Measurements from ENCODE around the gene PDE6D.
A peak's percentile ranks its signal among the peaks of the same experiment; 100 is the strongest.
"Not testable (repeated sequence)": the region's sequence is repeated elsewhere in the genome, so short reads cannot be mapped to it uniquely, and the experiment has no call there.

The PDE6D gene

DNA sequence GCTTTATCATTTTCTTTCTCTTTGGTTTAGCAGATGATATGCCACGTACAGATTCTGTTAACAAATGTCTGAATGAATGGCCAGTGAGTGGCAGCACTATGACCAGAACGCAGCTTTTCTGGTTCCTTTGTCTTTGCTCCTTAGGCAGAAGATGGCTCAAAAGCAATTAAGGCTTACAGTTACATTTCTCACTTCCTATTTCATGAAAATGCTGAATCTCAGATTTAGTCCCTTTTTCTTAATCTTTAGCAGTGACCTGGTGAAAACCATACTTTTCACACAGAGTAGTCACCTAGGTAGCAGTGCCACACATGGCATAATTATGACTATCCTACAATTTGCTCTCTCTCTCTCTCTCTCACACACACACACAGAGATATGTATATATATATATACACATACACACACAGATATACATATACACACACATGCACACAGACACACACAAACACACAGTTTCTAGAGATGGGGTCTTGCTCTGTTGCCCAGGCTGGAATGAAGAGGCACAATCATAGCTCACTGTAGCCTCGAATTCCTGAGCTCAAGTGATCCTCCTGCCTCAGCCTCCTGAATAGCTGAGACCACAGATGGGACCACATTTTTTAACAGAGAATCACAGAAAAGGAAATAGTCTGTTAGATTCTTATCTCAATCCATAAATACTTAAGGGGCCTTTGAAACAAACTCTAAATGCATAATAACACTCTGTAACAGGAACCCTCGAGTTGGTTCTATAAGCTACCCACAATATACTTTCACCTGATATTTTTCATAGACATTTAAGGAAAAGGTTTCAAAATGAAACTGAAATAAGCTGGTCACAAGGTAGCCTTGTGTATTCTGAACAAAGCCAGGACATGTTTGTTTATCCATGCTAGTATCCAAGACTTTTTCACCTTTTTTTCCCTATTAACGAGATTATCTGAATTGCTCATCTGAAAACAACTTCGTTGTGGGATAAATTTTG, 11.6 kb downstream of the PDE6D start:
- DNase-seq = no peak

DNA sequence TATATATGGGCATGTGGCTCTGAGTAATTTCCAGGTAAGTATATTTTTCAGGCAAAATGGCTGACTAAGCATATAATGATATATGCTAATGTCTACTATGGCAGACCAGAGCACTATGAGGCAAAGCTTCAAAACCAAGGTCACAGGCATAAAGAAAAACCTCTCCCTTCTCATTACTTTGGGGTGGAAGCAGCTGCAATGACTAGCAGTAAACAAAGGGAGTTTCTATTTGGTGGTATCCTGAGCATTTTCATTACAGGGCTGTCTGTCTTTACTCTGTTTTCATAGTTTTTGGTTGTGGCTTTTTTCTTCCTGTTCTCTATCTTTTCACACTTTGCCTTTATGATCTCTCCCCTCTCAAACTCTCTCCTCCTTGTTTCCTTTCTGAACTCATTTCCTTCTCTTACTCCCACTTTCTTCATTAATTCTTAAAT, 15.6 kb downstream of the PDE6D start:
- no peak for DNase-seq

DNA sequence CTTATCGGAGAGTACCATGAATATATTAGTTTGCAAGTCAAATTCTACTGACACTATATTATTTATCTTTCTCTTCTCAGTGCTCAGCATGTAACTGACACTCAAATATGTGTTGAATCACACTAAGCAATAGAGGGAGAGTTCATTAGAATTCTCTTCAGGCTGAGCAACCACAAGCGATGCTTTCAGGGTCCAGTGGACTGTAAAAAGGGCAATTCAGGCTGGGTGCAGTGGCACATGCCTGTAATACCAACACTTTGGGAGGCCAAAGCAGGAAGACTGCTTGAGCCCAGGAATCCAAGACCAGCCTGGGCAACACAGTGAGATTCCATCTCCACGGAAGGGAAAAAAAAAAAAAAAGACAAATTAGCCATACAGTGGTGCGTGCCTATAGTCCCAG, 16.3 kb downstream of the PDE6D start:
- no peak for DNase-seq

DNA sequence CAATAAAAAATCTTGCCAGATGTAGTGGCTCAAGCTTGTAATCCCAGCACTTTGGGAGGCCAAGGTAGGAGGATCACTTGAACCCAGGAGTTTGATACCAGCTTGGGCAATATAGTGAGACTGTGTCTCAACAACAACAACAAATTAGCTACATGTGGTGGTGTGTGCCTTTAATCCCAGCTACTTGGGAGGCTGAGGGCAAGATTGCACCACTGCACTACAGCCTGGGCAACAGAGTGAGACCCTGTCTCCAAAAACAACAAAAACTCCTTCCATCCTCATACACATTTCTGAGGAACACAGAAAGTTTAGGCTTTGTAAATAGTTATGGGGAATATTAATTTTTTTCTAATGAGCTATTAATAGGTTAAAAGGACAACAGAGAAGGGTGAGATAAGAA, 17.0 kb downstream of the PDE6D start:
- DNase-seq = no peak

DNA sequence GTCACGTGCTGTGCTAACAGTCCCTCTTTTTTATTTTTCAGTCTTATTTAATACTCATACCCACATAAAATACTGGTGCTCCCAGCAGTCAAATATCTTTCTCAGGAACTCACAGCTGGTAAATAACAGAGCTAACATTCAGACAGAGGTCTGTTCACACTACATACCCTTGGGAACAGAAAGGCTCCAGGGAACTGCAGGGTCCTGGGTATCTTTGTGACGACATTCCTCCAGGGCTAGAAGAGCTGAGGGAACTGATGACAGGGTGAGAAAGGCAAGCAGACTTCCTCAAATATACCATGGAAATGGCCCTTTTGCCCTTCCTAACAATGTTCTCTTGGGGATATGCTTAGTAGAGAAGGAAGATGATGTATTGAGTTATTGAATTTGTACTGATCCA, 19.3 kb downstream of the PDE6D start:
- no peak for DNase-seq

DNA sequence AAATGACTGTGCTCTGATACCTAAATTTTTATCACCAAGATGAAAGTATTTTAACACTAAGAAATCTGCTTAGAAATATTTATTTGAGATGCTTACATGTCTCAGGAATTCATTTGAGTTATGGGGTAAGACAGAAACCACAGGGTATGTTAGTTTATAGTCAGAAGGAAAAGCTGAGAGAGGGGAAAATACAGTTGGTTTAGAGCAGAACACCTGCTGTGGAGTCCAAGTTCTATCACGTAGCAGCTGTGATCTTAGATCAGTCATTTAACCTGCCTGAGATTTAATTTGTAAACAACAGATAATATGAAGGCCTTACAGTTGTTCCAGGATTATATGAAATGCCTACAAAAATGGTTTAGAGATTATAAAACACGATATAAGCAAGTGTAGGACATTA, 29.0 kb downstream of the PDE6D start:
- no peak for DNase-seq

DNA sequence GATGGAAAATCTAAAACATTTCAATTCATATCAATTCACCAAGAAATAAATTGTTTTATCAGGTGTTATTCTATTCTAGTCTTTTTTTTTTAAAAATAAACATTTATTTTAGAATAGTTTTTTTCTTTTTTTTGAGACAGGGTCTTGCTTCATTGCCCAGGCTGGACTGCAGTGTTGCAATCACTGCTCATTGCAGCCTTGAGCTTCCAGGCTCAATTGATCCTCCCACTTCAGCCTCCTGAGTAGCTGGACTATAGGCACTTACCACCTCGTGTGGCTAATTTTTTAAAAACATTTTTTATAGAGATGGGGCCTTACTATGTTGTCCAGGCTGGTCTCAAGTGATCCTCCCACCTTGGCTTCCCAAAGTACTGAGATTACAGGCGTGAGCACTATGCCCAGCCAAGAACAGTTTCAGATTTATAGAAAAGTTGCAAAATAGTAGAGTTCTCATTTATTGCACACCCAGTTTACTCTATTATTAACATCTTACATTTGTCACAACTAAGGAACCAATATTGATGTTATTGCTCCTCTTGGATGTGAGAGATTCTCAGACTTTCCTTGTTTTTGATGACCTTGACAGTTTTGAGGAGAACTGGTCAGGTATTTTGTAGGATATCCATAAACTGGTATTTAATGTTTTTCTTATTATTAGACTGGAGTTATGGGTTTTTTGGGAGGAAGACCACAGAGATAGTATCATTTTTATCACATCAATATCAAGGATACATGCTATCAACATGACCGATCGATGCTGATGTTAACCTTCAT, 29.9 kb downstream of the PDE6D start:
- DNase-seq = no peak

DNA sequence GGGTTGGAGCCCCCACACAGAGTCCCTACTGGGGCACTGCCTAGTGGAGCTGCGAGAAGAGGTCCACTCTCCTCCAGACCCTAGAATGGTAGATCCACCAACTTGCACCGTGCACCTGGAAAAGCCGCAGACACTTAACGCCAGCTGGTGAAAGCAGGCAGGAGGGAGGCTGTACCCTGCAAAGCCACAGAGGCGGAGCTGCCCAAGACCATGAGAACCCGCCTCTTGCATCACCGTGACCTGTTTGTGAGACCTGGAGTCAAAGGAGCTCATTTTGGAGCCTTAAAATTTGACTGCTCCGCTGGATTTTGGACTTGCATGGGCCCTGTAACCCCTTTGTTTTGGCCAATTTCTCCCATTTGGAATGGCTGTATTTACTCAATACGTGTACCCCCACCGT, 32.1 kb downstream of the PDE6D start:
- peak; percentile 93 for DNase-seq

DNA sequence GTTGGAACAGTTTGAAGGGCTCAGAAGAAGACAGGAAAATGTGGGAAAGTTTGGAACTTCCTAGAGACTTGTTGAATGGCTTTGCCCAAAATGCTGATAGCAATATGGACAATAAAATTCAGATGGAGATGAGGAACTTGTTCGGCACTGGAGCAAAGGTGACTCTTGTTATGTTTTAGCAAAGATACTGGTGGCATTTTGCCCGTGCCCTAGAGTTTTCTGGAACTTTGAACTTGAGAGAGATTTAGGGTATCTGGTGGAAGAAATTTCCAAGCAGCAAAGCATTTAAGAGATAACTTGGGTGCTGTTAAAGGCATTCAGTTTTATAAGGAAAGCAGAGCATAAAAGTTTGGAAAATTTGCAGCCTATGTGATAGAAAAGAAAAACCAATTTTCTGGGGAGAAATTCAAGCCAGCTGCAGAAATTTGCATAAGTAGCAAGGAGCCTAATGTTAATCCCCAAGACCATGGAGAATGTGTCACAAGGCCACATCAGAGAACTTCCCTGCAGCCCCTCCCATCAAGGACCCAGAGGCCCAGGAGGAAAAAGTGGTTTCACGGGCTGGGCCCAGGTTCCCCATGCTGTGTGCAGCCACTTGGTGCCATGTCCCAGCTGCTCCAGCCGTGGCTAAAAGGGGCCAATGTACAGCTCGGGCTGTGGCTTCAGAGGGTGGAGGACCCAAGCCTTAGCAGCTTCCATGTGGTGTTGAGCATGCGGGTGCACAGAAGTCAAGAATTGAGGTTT, 32.8 kb downstream of the PDE6D start:
- DNase-seq = not testable (repeated sequence)

DNA sequence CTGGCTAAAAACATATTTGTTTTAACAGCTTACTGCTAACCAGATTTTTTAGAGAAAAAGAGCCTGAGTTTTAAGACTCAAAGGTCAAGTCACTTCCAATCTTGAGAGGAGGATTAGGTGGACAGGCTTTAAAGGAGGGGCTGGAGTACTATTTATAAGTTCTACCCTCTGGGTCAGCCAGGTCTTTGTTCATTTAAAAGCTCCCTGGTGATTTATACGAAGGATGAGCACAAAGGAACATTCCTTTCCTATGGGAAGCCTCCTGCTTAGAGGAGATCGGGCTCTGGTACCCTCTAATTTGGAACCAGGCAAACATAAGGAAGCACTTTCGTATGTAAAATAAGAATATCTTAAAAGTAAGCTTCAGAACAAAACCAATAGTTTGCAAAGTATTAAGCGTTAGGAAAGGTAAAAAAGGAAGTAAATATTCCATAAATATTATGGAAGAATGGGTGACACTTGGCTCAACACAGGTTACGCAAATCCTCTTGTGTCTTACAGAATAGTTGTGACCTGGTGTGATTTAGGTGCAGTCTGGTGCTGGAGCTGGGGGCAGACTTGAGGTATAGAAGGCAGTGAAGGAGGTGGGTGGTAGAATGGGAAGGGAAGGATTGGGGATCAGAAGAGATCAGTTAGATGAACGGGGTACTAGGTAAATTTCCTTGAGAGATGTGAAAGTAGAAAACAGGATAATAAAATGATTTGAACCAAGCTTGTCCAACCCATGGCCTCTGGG, 35.6 kb downstream of the PDE6D start:
- no peak for DNase-seq

DNA sequence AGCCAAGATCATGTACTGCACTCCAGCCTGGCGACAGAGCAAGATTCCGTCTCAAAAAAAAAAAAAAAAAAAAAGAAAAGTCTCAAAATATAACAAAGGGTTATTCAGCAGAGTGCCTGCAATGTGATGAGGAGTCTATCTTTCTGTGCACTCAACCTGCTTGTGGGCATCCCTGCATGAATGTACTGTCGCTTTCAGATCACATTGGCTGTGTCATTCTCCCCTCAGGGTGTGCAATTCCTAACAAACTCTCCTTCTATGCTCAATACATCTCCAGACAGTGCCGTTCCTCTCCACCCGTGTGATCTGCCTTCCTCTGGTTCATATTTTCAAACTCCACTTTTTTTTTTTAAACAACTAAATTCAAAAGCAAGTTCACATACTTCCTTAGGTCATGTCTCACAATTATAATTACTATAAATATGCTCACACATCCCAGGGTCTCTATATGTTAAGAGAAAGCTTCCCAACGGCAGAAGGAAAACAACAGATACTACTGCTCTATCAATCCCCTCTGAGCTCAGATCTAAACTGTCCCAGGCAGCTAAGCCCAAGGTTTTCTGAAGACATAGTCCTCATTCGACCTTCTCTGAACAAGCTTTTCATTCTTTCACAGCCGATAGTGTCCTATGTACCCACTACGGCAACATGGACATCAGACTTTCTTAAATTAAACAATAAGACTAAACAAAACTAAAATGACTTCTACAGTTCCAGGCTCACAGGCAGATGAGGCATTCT, 37.5 kb downstream of the PDE6D start:
- DNase-seq = no peak

DNA sequence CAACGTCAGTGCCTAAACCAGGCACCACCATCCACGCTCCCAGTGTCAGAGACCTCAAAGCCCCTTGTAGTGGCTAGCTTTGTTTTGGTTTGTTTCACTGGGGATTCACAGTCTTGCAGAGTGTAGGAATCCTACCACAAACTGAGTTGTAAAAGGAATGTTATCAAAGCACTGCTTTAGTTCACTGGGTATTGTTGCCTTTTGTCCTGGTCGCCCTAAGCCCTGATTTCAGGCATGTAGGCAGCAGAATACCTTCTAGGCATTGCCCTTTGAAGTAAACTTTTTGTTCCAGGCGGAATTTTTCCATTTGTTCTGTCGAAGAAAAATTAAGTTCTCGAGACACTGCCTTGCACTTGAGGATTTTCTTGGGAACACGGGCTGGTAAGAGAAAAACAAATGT, 43.3 kb downstream of the PDE6D start:
- no peak for DNase-seq

DNA sequence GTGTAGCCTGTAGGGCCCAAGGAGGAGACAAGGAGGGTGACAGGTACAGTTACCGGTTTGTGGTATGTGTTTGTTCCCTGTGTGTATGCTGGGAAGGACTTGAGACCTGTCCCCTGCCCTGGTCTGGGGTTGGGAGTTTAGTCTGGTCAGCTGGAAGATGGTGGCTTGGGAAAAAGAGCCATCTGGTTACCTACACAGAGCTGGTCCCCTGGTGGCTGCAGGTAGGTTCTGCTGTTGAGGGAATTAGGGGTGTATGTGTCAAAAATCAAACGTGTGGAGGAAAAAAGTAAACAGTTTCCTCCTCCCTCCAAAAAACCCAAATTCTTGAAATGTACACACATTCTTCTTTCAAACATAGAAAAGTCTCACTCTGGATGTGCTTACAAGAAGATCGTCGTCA, 48.5 kb downstream of the PDE6D start:
- no peak for DNase-seq

DNA sequence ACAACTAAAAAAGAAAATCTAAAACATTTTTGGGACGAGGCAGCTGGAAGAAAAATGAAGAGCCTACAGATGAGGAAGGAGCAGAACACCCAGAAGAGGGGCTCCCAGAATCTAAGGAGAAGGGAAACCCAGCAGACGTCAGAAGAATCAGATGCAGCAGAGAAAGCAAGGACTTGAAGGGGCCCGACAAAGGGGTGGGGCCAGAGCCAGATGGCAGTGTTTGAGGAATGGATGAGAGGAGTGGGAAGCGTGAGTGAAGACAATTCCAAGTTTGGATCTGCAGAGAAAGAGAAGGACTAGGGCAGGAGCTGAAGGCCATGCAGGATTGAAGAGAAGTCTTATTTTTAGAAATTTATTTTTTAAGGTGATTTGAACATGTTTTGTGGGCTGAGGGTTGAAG, 53.5 kb downstream of the PDE6D start:
- DNase-seq = no peak

DNA sequence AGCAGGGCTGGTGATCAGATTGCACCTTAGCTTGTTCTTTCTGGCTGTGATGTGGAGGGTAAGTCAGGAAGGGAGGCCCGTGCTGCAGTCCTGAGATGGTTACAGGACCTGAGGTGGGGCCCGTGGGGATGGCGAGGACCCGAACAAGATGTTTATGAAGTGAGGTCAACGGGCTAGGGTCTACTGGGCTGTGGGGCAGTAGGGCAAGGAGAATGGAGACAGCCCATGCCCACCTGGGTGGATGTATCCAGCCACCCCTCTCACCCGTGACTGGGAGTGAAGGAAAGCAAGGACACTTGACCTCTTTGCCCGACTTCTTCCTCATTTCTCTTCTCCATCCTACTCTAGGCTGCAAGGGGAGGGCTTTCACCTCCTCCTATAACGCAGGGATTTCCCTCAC, 54.8 kb downstream of the PDE6D start:
- no peak for DNase-seq

DNA sequence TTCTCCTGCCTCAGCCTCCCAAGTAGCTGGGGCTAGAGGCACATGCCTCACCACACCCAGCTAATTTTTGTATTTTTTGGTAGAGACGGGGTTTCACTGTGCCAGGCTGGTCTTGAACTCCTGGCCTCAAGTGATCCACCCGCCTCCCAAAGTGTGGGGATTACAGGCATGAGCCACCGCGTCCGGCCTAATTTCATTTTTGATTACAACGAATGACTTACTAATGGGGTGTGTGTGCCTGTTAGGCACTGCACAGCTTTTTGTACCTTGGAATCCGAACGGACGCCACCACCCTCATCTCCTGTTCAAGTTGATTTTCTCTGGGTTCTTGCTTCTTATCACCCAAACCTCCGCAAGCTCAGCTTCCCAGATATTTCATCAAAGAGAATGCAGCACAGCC, 55.6 kb downstream of the PDE6D start:
- DNase-seq = no peak

DNA sequence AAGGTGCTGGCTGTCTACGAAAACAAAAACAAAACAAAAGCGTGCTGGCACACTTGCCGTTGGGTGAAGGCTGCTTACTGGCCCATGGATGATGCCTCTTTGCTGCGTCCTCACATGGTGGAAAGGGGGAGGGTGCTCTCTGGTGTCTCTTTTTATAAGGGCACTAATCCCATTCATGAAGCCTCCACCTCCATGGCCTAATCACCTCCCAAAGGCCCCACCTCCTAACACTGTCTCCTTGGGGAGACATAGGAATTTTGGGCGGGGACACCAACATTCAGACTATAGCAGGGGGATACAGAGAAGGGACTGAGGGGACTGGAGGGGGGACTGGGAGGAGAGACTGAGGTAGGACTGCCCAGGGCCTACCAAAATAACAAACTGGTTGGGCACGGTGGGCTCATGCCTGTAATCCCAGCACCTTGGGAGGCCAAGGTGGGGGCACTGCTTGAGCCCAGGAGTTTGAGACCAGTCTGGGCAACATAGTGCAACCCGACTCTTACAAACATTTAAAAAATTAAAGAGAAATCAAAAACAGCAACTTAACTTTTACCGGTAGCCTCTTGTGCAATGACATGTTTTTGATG, 58.3 kb downstream of the PDE6D start:
- no peak for DNase-seq

DNA sequence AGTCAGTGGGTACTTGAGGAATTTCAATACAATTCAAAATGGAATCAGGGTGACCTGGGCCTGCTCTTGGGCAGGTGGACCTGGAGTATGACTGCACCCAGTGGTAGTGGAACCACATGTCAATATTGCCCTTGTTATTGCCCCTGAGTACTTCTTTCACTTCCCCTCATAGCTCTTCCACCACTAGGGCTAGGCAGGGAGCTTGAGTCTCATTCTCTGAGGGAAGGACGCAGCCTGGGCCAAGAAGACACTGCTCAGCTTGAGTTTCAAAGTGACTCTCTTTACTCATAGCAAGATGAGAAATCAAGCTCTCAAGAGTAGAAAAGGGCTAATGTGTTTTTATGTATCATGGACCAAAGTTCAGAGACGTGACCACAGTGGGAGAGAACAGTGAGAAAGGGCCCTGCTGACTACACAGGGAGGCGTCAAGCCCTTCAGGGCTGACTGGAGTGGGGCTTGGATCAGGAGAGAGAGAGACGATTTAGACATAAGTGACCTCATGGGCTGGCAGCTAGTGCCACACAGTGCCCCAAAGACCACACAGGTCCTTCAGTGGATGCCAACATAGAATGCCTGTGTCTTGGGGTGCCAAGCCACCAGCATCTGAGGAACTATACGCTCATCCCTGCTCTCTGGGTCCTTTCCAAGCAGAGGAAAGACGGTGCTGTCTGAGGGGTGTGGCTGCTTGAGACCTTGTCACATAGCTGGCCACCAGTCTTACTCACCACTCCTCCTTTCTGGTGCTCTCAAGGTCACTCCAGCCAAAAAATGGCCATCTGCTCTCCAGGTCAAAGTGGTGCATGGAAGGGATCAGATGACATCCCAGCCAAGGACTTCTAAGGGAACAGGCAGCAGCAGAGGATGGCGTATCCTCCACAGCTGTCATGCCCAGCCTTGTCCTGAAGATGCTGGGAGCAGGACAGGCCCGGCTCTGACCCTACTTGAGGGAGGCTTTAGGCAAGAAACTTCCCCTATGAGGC, 59.8 kb downstream of the PDE6D start:
- DNase-seq = no peak

DNA sequence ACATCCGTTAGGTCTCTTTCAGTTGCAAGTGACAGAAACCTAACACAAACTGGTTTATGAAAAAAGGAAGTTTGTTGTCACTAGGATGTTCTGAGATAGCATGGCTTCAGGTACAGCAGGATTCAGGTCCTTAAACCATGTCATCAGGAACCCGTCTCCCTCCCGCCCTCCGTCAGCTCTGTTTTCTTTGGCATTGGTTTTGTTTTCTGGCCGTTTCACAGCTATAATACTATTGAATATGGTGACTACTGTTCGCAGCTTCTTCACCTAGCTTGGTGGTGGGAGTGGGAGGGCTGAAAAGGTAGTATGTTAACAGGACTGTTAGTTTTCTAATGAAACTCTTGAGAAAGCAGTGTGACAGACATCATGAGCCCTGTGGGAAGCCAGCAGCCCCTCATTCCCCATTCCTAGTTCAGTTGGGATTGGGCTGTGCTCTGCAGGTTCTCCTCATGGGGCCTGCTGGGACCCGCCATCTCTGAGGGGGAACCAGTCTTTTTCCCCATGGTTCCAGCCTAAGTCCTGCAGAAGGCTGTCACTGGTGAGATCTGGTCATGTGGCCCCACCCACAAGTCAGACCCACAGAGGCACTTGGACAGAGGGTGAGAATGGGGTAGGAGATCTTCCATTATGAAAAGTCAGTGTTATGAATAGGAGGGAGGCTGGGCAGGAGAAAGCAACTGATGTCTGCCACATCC, 60.6 kb downstream of the PDE6D start:
- DNase-seq = no peak

DNA sequence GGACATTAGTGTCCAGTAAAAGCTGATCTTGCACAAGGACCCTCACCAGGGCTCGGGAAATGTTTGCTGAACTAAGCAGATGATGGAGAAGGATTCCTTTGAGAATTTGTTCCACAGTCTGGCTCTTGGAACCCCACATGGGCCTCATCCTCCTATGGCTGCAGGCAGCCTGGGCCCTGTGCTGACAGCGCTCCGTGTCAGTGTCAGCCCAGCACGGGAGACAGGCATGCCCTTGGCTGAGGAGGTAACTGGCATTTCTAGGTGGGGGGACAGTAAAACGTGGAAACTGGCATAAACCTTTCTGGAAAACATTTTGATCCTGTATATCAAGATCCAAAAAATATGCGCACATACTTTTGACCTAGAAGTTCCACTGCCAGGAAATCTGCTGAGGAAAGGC, 62.3 kb downstream of the PDE6D start:
- no peak for DNase-seq

Measured in NCI-H510A treated with DMSO at 0.1 percent for 48 hours (cell line).